ENCODE results near the gene ZNF581. TPM values are rescaled to one million over a fixed set of nuclear protein-coding genes. Genes with fewer than 3 reads are reported as not detected.

The ZNF581 gene
- total RNA-seq, 1 donor from 2014 or later, result 30.0 TPM

GRCh38 chr19:55616395-55616875 is 27.0 kb upstream of the ZNF581 start:
- peaks cover 23% of the 10 kb centered on the region for H4K20me1 ChIP-seq (ENCODE audit: insufficient read depth, low read length)
- H3K79me2 ChIP-seq (ENCODE audit: insufficient read depth, low read length), result peaks cover 15% of the 10 kb centered on the region
- no peaks in the 10 kb centered on the region for H3K27me3 ChIP-seq (ENCODE audit: insufficient read depth, low read length)
- H2AFZ ChIP-seq (ENCODE audit: low read depth, low read length), result no peak overlapping the region
- no peaks in the 10 kb centered on the region for H3K36me3 ChIP-seq (ENCODE audit: insufficient read depth, low read length)
- Mint-ChIP-seq H3K27ac (ENCODE audit: unreplicated experiment) (no peak overlapping the region), H3K27me3 (ENCODE audit: low read depth, unreplicated experiment) (no peaks in the 10 kb centered on the region), H3K4me1 (ENCODE audit: low read depth, unreplicated experiment) (peaks cover 8% of the 10 kb centered on the region), H3K36me3 (ENCODE audit: low read depth, unreplicated experiment) (peaks cover 6% of the 10 kb centered on the region), H3K4me3 (ENCODE audit: unreplicated experiment) (no peak overlapping the region), H3K9me3 (ENCODE audit: unreplicated experiment) (no peaks in the 10 kb centered on the region)
- H3K27ac ChIP-seq (ENCODE audit: low read depth, low read length), result no peak overlapping the region
- no peak for DNase-seq (ENCODE audit: low read depth)
- H3K4me3 ChIP-seq (ENCODE audit: insufficient read depth, low read depth, low read length), result no peak overlapping the region
- TF ChIP-seq, protein P1, sequence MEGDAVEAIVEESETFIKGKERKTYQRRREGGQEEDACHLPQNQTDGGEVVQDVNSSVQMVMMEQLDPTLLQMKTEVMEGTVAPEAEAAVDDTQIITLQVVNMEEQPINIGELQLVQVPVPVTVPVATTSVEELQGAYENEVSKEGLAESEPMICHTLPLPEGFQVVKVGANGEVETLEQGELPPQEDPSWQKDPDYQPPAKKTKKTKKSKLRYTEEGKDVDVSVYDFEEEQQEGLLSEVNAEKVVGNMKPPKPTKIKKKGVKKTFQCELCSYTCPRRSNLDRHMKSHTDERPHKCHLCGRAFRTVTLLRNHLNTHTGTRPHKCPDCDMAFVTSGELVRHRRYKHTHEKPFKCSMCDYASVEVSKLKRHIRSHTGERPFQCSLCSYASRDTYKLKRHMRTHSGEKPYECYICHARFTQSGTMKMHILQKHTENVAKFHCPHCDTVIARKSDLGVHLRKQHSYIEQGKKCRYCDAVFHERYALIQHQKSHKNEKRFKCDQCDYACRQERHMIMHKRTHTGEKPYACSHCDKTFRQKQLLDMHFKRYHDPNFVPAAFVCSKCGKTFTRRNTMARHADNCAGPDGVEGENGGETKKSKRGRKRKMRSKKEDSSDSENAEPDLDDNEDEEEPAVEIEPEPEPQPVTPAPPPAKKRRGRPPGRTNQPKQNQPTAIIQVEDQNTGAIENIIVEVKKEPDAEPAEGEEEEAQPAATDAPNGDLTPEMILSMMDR (IDR thresholded peaks at IDR 0.05; ENCODE audit: insufficient read depth, low read depth, low read length), result no peak
- no peak for TF ChIP-seq EZH2 (IDR thresholded peaks at IDR 0.05; ENCODE audit: insufficient read depth, low read length)
- FAIRE-seq, result no peak
- no peak overlapping the region for H3K9ac ChIP-seq (ENCODE audit: low read length)
- no peaks in the 10 kb centered on the region for H3K4me1 ChIP-seq (ENCODE audit: insufficient read depth, low read length)
- no peaks in the 10 kb centered on the region for H3K9me3 ChIP-seq (ENCODE audit: insufficient read depth, low read depth, low read length)
- no peak overlapping the region for H3K4me2 ChIP-seq (ENCODE audit: low read length)

- Histone ChIP-seq H3K36me3 (ENCODE audit: insufficient read depth, low read length) (no peaks in the 10 kb centered on the region), H3K4me2 (ENCODE audit: low read length) (no peak overlapping the region), H3K4me3 (ENCODE audit: insufficient read depth, low read depth, low read length) (no peak overlapping the region), H3K27me3 (ENCODE audit: insufficient read depth, low read length) (no peaks in the 10 kb centered on the region), H3K79me2 (ENCODE audit: insufficient read depth, low read length) (peaks cover 6% of the 10 kb centered on the region), H3K4me1 (ENCODE audit: insufficient read depth, low read length) (no peaks in the 10 kb centered on the region), H4K20me1 (ENCODE audit: insufficient read depth, low read length) (peaks cover 13% of the 10 kb centered on the region), H3K9ac (ENCODE audit: low read length) (no peak overlapping the region), H2AFZ (ENCODE audit: low read depth, low read length) (no peak overlapping the region), H3K9me3 (ENCODE audit: insufficient read depth, low read depth, low read length) (no peaks in the 10 kb centered on the region), H3K27ac (ENCODE audit: low read depth, low read length) (no peak overlapping the region)
- TF ChIP-seq EZH2 (IDR thresholded peaks at IDR 0.05; ENCODE audit: insufficient read depth, low read length), result no peak
- TF ChIP-seq, protein P1 (IDR thresholded peaks at IDR 0.05; ENCODE audit: insufficient read depth, low read depth, low read length), result no peak
- Mint-ChIP-seq H3K4me3 (ENCODE audit: unreplicated experiment) (no peak overlapping the region), H3K27ac (ENCODE audit: unreplicated experiment) (no peak overlapping the region), H3K4me1 (ENCODE audit: low read depth, unreplicated experiment) (peaks cover 6% of the 10 kb centered on the region), H3K9me3 (ENCODE audit: unreplicated experiment) (no peaks in the 10 kb centered on the region), H3K36me3 (ENCODE audit: low read depth, unreplicated experiment) (peaks cover 6% of the 10 kb centered on the region), H3K27me3 (ENCODE audit: low read depth, unreplicated experiment) (no peaks in the 10 kb centered on the region)
- FAIRE-seq (no peak), DNase-seq (ENCODE audit: low read depth) (no peak)
These were observed 26.0 kb upstream of the ZNF581 start for GRCh38 chr19:55617426-55617825.

DNA sequence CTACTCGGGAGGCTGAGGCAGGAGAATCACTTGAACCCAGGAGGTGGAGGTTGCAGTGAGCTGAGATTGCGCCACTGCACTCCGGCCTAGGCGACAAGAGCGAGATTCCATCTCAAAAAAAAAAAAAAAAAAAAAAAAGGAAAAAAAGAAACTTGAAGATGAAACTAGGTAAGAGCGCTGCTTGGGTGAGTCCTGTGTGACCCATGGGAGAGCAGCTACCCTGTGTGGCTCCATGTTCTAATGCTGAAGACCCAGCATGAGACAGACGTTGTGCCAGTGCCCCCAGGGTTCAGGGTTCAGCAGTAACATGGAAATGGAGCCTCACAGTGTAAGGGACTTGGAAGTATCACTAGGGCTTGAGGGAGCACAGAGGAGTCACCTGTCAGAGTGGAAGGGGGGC is 25.0 kb upstream of the ZNF581 start:
- H3K36me3 Mint-ChIP-seq (ENCODE audit: low read depth, unreplicated experiment), result peaks cover 6% of the 10 kb centered on the region
- no peak overlapping the region for H3K27ac Mint-ChIP-seq (ENCODE audit: unreplicated experiment)
- H3K4me3 Mint-ChIP-seq (ENCODE audit: unreplicated experiment), result no peak overlapping the region
- Histone ChIP-seq H3K27ac (ENCODE audit: low read depth, low read length) (no peak overlapping the region), H3K36me3 (ENCODE audit: insufficient read depth, low read length) (no peaks in the 10 kb centered on the region), H3K9me3 (ENCODE audit: insufficient read depth, low read depth, low read length) (no peaks in the 10 kb centered on the region), H2AFZ (ENCODE audit: low read depth, low read length) (no peak overlapping the region), H3K9ac (ENCODE audit: low read length) (no peak overlapping the region), H3K4me3 (ENCODE audit: insufficient read depth, low read depth, low read length) (no peak overlapping the region), H4K20me1 (ENCODE audit: insufficient read depth, low read length) (peaks cover 12% of the 10 kb centered on the region), H3K4me1 (ENCODE audit: insufficient read depth, low read length) (no peaks in the 10 kb centered on the region), H3K4me2 (ENCODE audit: low read length) (no peak overlapping the region), H3K27me3 (ENCODE audit: insufficient read depth, low read length) (no peaks in the 10 kb centered on the region), H3K79me2 (ENCODE audit: insufficient read depth, low read length) (peaks cover 7% of the 10 kb centered on the region)
- no peaks in the 10 kb centered on the region for H3K27me3 Mint-ChIP-seq (ENCODE audit: low read depth, unreplicated experiment)
- H3K4me1 Mint-ChIP-seq (ENCODE audit: low read depth, unreplicated experiment), result peaks cover 6% of the 10 kb centered on the region
- H3K9me3 Mint-ChIP-seq (ENCODE audit: unreplicated experiment), result no peaks in the 10 kb centered on the region
- FAIRE-seq, result no peak
- DNase-seq (ENCODE audit: low read depth), result no peak
- TF ChIP-seq, protein P1 (IDR thresholded peaks at IDR 0.05; ENCODE audit: insufficient read depth, low read depth, low read length), result no peak
- TF ChIP-seq EZH2 (IDR thresholded peaks at IDR 0.05; ENCODE audit: insufficient read depth, low read length), result no peak
